HCT116 (cell line): ENCODE results near the gene EPHA10. TPM values are rescaled to one million over a fixed set of nuclear protein-coding genes. Genes with fewer than 3 reads are reported as not detected.

Experiments used
- ATAC-seq: fragments of 200-7000 bp; cut with Tn5 transposase; 2 replicates; pipeline ENCODE4 v1.9.1; 2020; ENCODE audit warnings: mild to moderate bottlenecking, moderate library complexity
- BruUV-seq: library from RNA; stranded (reverse); fragments of 400-500 nt; replicated peaks from 2 replicates; lab custom pipeline; 2021; lab: Mats Ljungman, UMichigan
- CTCF ChIA-PET: fragments of 300-600 bp; sonication (Branson Sonifier 250); formaldehyde crosslinking; loops from one replicate; lab custom pipeline; 2021; ENCODE audit warnings: antibody characterized with exemption; lab: Charles Lee
- POLR2A ChIA-PET: fragments of 300-600, 350-600 bp; sonication (Branson Sonifier 250); formaldehyde crosslinking; loops from one replicate; lab custom pipeline; 2021; ENCODE audit warnings: antibody characterized with exemption; lab: Charles Lee
- RAD21 ChIA-PET, 2 experiments: fragments of 300-600 bp; sonication (Branson Sonifier 250); formaldehyde crosslinking; loops; one replicate each; lab custom pipeline; 2023; ENCODE audit warnings: low total read pairs in 2 of 2; ENCODE audit not compliant: uncharacterized antibody in 2 of 2, unreplicated experiment in 2 of 2, low non-redundant PET in 1 of 2; lab: Charles Lee
- DNase-seq: peaks from one replicate; pipeline ENCODE4 v3.0.0-alpha.2; 2010; ENCODE audit warnings: low read depth, low spot score
- H2AFZ ChIP-seq: fragments of 200-600 bp; shearing (Covaris generic), sonication (generic); 2 replicates; pipeline ENCODE4 v1.6.1; 2017; ENCODE audit warnings: low read depth, mixed run types, mixed read lengths, antibody characterized with exemption, low read length; ENCODE audit not compliant: poor library complexity, severe bottlenecking
- H3K27ac ChIP-seq: 2 replicates; pipeline ENCODE4 v1.5.1; 2012; ENCODE audit warnings: low read depth, low read length
- H3K27me3 ChIP-seq: fragments of 200-600 bp; sonication (generic); 2 replicates; pipeline ENCODE4 v1.6.1; 2016; ENCODE audit warnings: mixed run types, low read length, mixed read lengths; ENCODE audit not compliant: insufficient read depth
- H3K36me3 ChIP-seq, 2 experiments: fragments of 200-500 bp in 1 of 2; fragments of 200-600 bp in 1 of 2; sonication (Bioruptor generic) in 1 of 2; sonication (generic) in 1 of 2; 2 replicates each; pipeline versions ENCODE4 v1.5.1 to v1.6.1; 2014 to 2016; ENCODE audit warnings: low read length in 2 of 2, inconsistent platforms in 1 of 2, mixed read lengths in 1 of 2, mixed run types in 1 of 2; ENCODE audit not compliant: insufficient read depth in 2 of 2, control insufficient read depth in 1 of 2
- H3K4me1 ChIP-seq, 2 experiments: fragments of 200-600 bp in 1 of 2; sonication (generic) in 1 of 2; 2 replicates each; pipeline versions ENCODE4 v1.5.1 to v1.6.1; 2012 to 2017; ENCODE audit warnings: low read length in 2 of 2, inconsistent platforms in 1 of 2, mild to moderate bottlenecking in 1 of 2, mixed read lengths in 1 of 2, mixed run types in 1 of 2, moderate library complexity in 1 of 2; ENCODE audit not compliant: insufficient read depth in 2 of 2, control insufficient read depth in 1 of 2
- H3K4me2 ChIP-seq: fragments of 200-600 bp; sonication (generic); 2 replicates; pipeline ENCODE4 v1.6.1; 2017; ENCODE audit warnings: mixed run types, low read length, mixed read lengths
- H3K4me3 ChIP-seq, 2 experiments: fragments of 200-600 bp in 1 of 2; sonication (generic) in 1 of 2; replicated peaks in 1 of 2; 2 replicates each; pipeline ENCODE4 v1.5.1; 2011 to 2016; ENCODE audit warnings: low read length in 2 of 2, control low read depth in 1 of 2, low read depth in 1 of 2, mild to moderate bottlenecking in 1 of 2, mixed read lengths in 1 of 2, mixed run types in 1 of 2
- H3K79me2 ChIP-seq: fragments of 200-600 bp; sonication (generic); 2 replicates; pipeline ENCODE4 v1.6.1; 2017; ENCODE audit warnings: mild to moderate bottlenecking, mixed run types, low read length, moderate library complexity, mixed read lengths; ENCODE audit not compliant: insufficient read depth
- H3K9ac ChIP-seq: fragments of 200-600 bp; sonication (generic); 2 replicates; pipeline ENCODE4 v1.6.1; 2016; ENCODE audit warnings: low read length, mixed read lengths
- H3K9me2 ChIP-seq: fragments of 200-600 bp; sonication (generic), shearing (Covaris generic); 2 replicates; pipeline ENCODE4 v1.6.1; 2017; ENCODE audit warnings: mixed run types, mild to moderate bottlenecking, moderate library complexity; ENCODE audit not compliant: insufficient read depth
- H3K9me3 ChIP-seq, 2 experiments: fragments of 200-500 bp in 1 of 2; fragments of 200-600 bp in 1 of 2; sonication (Bioruptor generic) in 1 of 2; sonication (generic) in 1 of 2; 2 replicates each; pipeline ENCODE4 v1.6.1; 2014 to 2017; ENCODE audit warnings: low read length in 2 of 2, mixed read lengths in 2 of 2, inconsistent platforms in 1 of 2, low read depth in 1 of 2, mild to moderate bottlenecking in 1 of 2, mixed run types in 1 of 2, moderate library complexity in 1 of 2; ENCODE audit not compliant: control insufficient read depth in 1 of 2, insufficient read depth in 1 of 2
- H4K20me1 ChIP-seq: fragments of 200-600 bp; sonication (generic), shearing (Covaris generic); 2 replicates; pipeline ENCODE4 v1.6.1; 2017; ENCODE audit warnings: mixed run types, mild to moderate bottlenecking, moderate library complexity; ENCODE audit not compliant: insufficient read depth
- EGR1 ChIP-seq: IDR thresholded peaks from 2 replicates; pipeline ENCODE4 v1.6.1; 2012; ENCODE audit warnings: low read depth
- SP1 ChIP-seq: IDR thresholded peaks from 2 replicates; pipeline ENCODE4 v1.6.1; 2012; ENCODE audit warnings: low read depth
- TCF7L2 ChIP-seq: IDR thresholded peaks from 2 replicates; pipeline ENCODE4 v1.7.0; 2011; ENCODE audit warnings: borderline replicate concordance, inconsistent platforms; ENCODE audit not compliant: insufficient read depth, insufficient read length; ENCODE audit errors: extremely low read depth
- ZFX ChIP-seq: fragments of 450-650 bp; IDR thresholded peaks from 2 replicates; pipeline ENCODE4 v1.6.1; 2017
- intact Hi-C: fragments of 100-400 bp; cut with micrococcal nuclease; formaldehyde crosslinking; loops from 2 replicates; pipeline ENCODE4 v1.10.0; 2022
- total RNA-seq: library from RNA; stranded (reverse); gene quantifications from one replicate; pipeline ENCODE4 v1.2.1, GENCODE V29; 2021; ENCODE audit not compliant: unreplicated experiment

EPHA10 gene
- total RNA-seq, 1 experiment from 2014 or later, result 6.5 TPM

GRCh38 chr1:37721565-37721964, 43.4 kb downstream of the EPHA10 start:
- H4K20me1 ChIP-seq, result no peaks in the 10 kb centered on the region
- H3K79me2 ChIP-seq, result no peaks in the 10 kb centered on the region
- no peaks in the 10 kb centered on the region for H3K4me1 ChIP-seq
- ChIA-PET RAD21 (no interaction called here), CTCF (no interaction called here), POLR2A (no interaction called here)
- no peak overlapping the region for H3K4me3 ChIP-seq
- intact Hi-C loops, result no loop called here
- no peaks in the 10 kb centered on the region for H3K36me3 ChIP-seq
- DNase-seq, result no peak
- TF ChIP-seq ZFX (no peak), TCF7L2 (no peak)
- no peak overlapping the region for H3K4me2 ChIP-seq
- no peak overlapping the region for H2AFZ ChIP-seq
- H3K9me2 ChIP-seq, result no peaks in the 10 kb centered on the region
- H3K27me3 ChIP-seq, result no peaks in the 10 kb centered on the region
- BruUV-seq, result no TSS peak
- ATAC-seq, result no peak
- no peak overlapping the region for H3K27ac ChIP-seq
- no peak overlapping the region for H3K9ac ChIP-seq
- no peaks in the 10 kb centered on the region for H3K9me3 ChIP-seq

DNA sequence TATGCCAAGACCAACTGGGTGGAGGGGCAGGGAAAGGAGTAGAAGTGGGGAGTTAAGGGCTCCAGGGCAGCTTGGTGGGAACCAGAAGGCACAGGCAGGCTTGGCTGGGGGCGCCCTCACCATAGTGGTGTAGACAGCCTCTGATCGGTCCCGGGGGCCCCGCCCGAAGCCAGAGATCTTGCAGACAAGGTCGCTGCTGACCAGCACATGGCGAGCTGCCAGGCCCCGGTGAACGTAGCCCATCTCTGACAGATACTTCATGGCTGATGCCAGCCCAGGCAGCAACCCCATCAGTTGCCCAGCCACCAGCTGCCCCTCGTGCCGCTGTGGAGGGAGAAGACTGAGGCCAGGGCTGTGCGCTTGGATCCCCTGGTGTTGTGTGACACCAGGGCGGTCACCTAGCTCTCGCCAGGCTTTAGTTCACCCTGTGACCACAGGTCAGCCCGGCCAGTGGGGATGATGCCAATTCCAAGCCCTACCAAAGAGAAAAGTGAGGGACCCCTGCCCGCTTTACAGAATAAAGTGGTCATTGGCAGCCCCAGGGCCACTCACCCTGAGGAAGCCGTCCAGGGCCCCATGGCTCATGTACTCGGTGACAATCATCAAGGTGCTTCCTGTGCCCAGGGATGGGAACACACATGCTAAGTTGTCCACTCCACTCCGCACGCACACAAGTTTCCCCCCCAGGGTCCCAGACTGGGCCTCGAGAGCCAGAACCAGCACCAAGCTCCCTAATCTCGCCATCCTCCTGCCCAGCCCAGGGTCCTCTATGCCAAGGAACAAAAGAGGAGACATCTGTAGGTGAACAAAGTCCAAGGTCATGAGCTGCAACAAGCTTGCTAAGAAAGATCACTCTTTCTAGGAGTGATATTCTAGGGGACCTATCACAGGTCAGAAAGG, 44.4 kb downstream of the EPHA10 start:
- Histone ChIP-seq H3K27me3 (no peaks in the 10 kb centered on the region), H3K27ac (no peak overlapping the region), H3K9me3 (no peaks in the 10 kb centered on the region), H3K36me3 (no peaks in the 10 kb centered on the region), H3K4me2 (no peak overlapping the region), H3K4me3 (no peak overlapping the region), H3K4me1 (no peaks in the 10 kb centered on the region), H3K79me2 (no peaks in the 10 kb centered on the region), H3K9me2 (no peaks in the 10 kb centered on the region), H3K9ac (no peak overlapping the region), H4K20me1 (no peaks in the 10 kb centered on the region), H2AFZ (no peak overlapping the region)
- POLR2A ChIA-PET, result no interaction called here
- ATAC-seq (no peak), DNase-seq (no peak)
- no peak for TF ChIP-seq TCF7L2
- TF ChIP-seq SP1, result no peak
- no peak for TF ChIP-seq ZFX
- TF ChIP-seq EGR1, result no peak
- intact Hi-C loops, result no loop called here
- CTCF ChIA-PET, result no interaction called here
- RAD21 ChIA-PET, result no interaction called here
- BruUV-seq, result no TSS peak
